Motor neuron (in vitro differentiated cells): ENCODE measurements around the gene BRI3. TPM values are rescaled to one million over a fixed set of nuclear protein-coding genes. Genes with fewer than 3 reads are reported as not detected.
A peak's percentile ranks its signal among the peaks of the same experiment; 100 is the strongest.

Experiments
- ATAC-seq, 8 experiments: fragments of 200-7000 bp; cut with Tn5 transposase; replicated peaks in 6 of 8; 2 replicates each; pipeline ENCODE4 v1.8.0; 2021; ENCODE audit warnings: mild to moderate bottlenecking in 8 of 8, moderate library complexity in 8 of 8
- H3K27ac ChIP-seq, 2 donors: fragments of 250-450 bp; sonication (Bioruptor Pico); 2 replicates each; pipeline ENCODE4 v1.9.0; 2021; ENCODE audit warnings: antibody characterized with exemption in 2 of 2, mild to moderate bottlenecking in 2 of 2, moderate library complexity in 1 of 2
- H3K4me1 ChIP-seq, 2 donors: fragments of 250-450 bp; sonication (Bioruptor Pico); replicated peaks in 1 of 2; 2 replicates each; pipeline ENCODE4 v1.6.1; 2021; ENCODE audit warnings: antibody characterized with exemption in 2 of 2, mild to moderate bottlenecking in 2 of 2, moderate library complexity in 1 of 2
- H3K4me3 ChIP-seq, 5 donors: fragments of 250-450 bp; sonication (Bioruptor Pico); 2 replicates each; pipeline ENCODE4 v1.9.0; 2021; ENCODE audit warnings: antibody characterized with exemption in 5 of 5, mild to moderate bottlenecking in 5 of 5, moderate library complexity in 4 of 5
- WGBS, 10 experiments: fragments of 450-650 bp; shearing (Covaris generic); methylation state at CpG; one replicate each; pipeline ENCODE4 v1.0.0; 2022; 5-methylcytosine and 5-hydroxymethylcytosine counted together
- in situ Hi-C, 9 experiments: fragments of 400-800 bp; cut with MboI; loops; one replicate each; pipeline ENCODE4 v1.15.0; 2021; ENCODE audit warnings: low sequenced_read_pairs in 9 of 9, low pct_unique_long_range_greater_than_20kb in 2 of 9; ENCODE audit not compliant: unreplicated experiment in 9 of 9
- total RNA-seq, 8 experiments: library from RNA; unstranded; fragments of 300-600 nt; gene quantifications; 2 replicates each; pipeline versions ENCODE4 v1.2.3 to v1.2.4, GENCODE V29; 2022

BRI3 gene
- total RNA-seq = 10 to 100 TPM; 48.7 to 99.2 (median 70.5) TPM

DNA sequence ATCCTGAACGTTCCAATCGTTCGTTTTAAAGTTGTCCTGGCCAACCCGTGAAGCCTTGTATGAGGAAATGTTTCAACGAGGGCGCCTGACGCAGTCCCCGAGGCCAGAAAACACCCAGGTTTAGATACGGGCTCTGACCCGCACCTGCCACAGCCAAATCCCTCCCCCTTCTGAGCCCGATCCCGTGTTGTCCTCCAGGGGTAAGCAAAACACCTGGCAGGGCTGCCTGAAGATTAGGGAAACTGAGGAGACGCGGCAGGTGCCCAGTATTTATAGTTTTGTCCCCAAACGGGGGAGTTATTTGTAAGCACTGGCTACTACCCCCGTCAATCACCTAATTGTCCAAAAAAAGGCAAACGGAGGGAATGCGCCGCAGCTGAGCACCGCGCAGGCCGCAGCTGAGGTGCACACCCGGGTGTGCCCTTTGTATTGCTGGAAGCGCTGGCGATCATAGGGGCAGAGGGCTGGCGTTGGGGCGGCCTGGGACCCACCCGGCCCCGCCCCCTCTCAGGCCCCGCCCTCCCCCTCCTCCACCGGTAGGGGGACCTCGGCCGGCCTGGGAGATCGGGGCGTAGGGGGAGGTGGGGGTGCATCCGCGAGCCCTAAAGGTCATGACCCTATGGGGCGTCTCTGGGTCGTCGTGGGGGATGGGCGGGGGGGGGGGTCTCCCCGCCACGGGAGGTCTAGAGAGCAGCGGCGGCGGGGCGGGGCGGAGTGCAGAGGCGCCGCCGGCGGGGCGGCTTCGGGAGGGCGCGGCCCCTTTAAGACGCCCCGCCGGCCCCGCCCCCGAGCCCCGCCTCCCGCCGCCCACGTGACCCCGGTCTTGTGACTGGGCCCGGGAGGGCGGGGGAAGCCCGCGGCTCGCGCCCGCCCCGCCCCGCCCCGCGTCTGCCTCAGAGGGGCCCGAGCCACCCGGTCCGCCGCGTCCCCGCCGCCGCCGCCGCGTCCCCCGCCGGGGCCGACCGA is at the start of gene BRI3:
Gene BRI3 (plus strand): TSS at position 896 of the 966 bp plus-strand sequence. CDS start 110 bp downstream, outside the sequence.
- H3K4me3 ChIP-seq = peak within 1 kb of the TSS; percentile 86 to 100 (median 95)
- in situ Hi-C loops = loop anchor here in 1 of 9 experiments (25.0 kb wide), 1 partner anchor 556 kb away; no protein-coding TSS in a partner anchor
- 0 to 22% (median 9%) methylated on average over 1 to 12 of the region's 92 CpGs; no CpG with 5 or more reads in 2 of the 10 experiments for WGBS, 10 experiments
- ATAC-seq = peak; percentile 37 to 83 (median 80)
- H3K4me1 ChIP-seq = peaks cover 34 to 35% of the 10 kb centered on the region in 2 donors
- peak within 1 kb of the TSS; percentile 83 to 87 for H3K27ac ChIP-seq

GRCh38 chr7:98232263-98232585 is 49.3 kb upstream of the BRI3 start:
- in situ Hi-C loops = no loop called here
- Histone ChIP-seq H3K4me3 (no peak overlapping the region), H3K27ac (no peak overlapping the region), H3K4me1 (no peaks in the 10 kb centered on the region)
- no peak for ATAC-seq
- WGBS, 10 experiments = 100% methylated on average over 2 of the region's 8 CpGs; no CpG with 5 or more reads in 9 of the 10 experiments

- H3K4me3 ChIP-seq = no peak overlapping the region
- in situ Hi-C loops = no loop called here
- no peaks in the 10 kb centered on the region for H3K4me1 ChIP-seq
- H3K27ac ChIP-seq = no peak overlapping the region
- 60 to 92% (median 82%) methylated on average over 1 to 7 of the region's 16 CpGs; no CpG with 5 or more reads in 4 of the 10 experiments for WGBS, 10 experiments
- peak in 1 of 8 experiments; percentile 4 for ATAC-seq
Measured at GRCh38 chr7:98232799-98233198, 48.7 kb upstream of the BRI3 start.

GRCh38 chr7:98233219-98234070 is 48.0 kb upstream of the BRI3 start:
- WGBS, 10 experiments = 86 to 100% (median 92%) methylated on average over 4 to 12 of the region's 32 CpGs; no CpG with 5 or more reads in 7 of the 10 experiments
- in situ Hi-C loops = no loop called here
- ATAC-seq = peak in 2 of 8 experiments; percentile 10 to 14

GRCh38 chr7:98234429-98235147 is 46.9 kb upstream of the BRI3 start:
- H3K4me3 ChIP-seq = no peak overlapping the region
- WGBS, 10 experiments = 28 to 100% (median 96%) methylated on average over 2 to 10 of the region's 10 CpGs
- no peak overlapping the region for H3K27ac ChIP-seq
- in situ Hi-C loops = no loop called here
- no peak for ATAC-seq
- H3K4me1 ChIP-seq = no peaks in the 10 kb centered on the region

More at GRCh38 chr7:98233219-98234070, 48.0 kb upstream of the BRI3 start:
- H3K4me1 ChIP-seq = no peaks in the 10 kb centered on the region
- H3K4me3 ChIP-seq = no peak overlapping the region
- no peak overlapping the region for H3K27ac ChIP-seq

- Histone ChIP-seq H3K4me1 (no peaks in the 10 kb centered on the region), H3K27ac (no peak overlapping the region), H3K4me3 (no peak overlapping the region)
- in situ Hi-C loops = no loop called here
- WGBS, 10 experiments = 60 to 100% (median 86%) methylated on average over 1 to 5 of the region's 11 CpGs; no CpG with 5 or more reads in 5 of the 10 experiments
- peak in 1 of 8 experiments; percentile 24 for ATAC-seq
Measured at GRCh38 chr7:98235901-98236300, 45.6 kb upstream of the BRI3 start.

GRCh38 chr7:98236355-98237185 is 44.9 kb upstream of the BRI3 start:
- ATAC-seq = no peak
- Histone ChIP-seq H3K4me3 (no peak overlapping the region), H3K4me1 (no peaks in the 10 kb centered on the region), H3K27ac (no peak overlapping the region)
- in situ Hi-C loops = no loop called here
- WGBS, 10 experiments = 87 to 100% (median 94%) methylated on average over 2 to 15 of the region's 25 CpGs; no CpG with 5 or more reads in 5 of the 10 experiments

GRCh38 chr7:98238076-98238475 is 43.4 kb upstream of the BRI3 start:
- in situ Hi-C loops = no loop called here
- no peak overlapping the region for H3K4me3 ChIP-seq
- no peak overlapping the region for H3K27ac ChIP-seq
- no peak for ATAC-seq
- WGBS, 10 experiments = 100% methylated on average over 1 to 2 of the region's 4 CpGs; no CpG with 5 or more reads in 8 of the 10 experiments
- H3K4me1 ChIP-seq = no peaks in the 10 kb centered on the region

DNA sequence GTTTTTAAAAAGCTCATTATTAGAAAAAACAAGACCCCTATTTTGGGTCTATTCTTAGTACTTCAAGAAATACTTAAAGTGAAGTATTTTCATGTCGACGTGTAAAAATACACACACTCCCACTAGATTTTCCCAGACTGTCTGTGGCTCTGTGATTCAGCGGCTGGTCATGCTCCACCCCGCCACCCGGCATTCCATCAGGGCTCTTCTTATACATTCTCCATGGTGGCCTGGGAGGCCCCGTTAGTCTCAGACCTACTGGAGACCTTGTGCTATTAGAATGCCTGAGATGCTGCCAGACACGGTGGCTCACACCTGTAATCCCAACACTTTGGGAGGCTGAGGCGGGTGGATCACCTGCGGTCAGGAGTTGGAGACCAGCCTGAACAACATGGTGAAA is 42.5 kb upstream of the BRI3 start:
- H3K4me1 ChIP-seq = no peaks in the 10 kb centered on the region
- no peak overlapping the region for H3K4me3 ChIP-seq
- no peak for ATAC-seq
- no peak overlapping the region for H3K27ac ChIP-seq
- 80 to 100% (median 98%) methylated on average over 1 to 8 of the region's 9 CpGs; no CpG with 5 or more reads in 2 of the 10 experiments for WGBS, 10 experiments
- in situ Hi-C loops = no loop called here

DNA sequence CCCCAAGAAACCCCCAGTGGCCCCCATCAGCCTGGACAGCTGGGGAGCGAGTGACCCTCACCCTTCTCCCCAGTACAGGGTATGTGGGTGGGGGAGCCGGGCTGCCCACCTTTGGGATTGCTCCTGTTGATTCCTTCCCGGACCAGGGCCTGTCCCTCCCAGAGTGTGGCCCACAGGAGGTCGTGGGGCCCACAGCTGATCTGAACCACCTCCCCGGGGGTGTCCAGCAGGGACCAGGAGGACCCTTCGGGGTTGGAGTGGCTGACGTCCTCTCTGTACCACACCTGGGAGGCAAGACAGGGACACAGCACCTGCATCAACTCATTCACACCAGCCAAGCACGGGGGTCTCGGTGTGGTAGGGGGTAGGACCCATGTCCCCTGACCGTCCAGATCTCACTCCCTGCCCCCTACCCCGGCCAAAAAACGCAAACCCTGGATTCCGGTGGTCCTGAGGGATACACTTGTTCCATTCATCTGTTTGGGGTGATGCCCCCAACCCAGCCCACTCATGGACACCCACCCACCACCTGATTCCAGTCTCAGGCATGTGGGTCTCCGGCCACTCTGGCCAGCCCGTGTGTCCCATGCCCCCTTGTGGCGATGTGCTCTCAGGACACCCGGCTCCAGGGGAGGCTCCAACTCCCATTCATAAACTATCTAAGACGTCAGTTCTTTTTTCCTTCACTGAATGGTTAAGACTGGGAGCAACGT is 40.4 kb upstream of the BRI3 start:
- H3K4me1 ChIP-seq = no peaks in the 10 kb centered on the region
- H3K4me3 ChIP-seq = no peak overlapping the region
- in situ Hi-C loops = no loop called here
- WGBS, 10 experiments = 0 to 100% (median 66%) methylated on average over 1 to 5 of the region's 19 CpGs; no CpG with 5 or more reads in 5 of the 10 experiments
- ATAC-seq = peak; percentile 56 to 87 (median 76)
- H3K27ac ChIP-seq = no peak overlapping the region

DNA sequence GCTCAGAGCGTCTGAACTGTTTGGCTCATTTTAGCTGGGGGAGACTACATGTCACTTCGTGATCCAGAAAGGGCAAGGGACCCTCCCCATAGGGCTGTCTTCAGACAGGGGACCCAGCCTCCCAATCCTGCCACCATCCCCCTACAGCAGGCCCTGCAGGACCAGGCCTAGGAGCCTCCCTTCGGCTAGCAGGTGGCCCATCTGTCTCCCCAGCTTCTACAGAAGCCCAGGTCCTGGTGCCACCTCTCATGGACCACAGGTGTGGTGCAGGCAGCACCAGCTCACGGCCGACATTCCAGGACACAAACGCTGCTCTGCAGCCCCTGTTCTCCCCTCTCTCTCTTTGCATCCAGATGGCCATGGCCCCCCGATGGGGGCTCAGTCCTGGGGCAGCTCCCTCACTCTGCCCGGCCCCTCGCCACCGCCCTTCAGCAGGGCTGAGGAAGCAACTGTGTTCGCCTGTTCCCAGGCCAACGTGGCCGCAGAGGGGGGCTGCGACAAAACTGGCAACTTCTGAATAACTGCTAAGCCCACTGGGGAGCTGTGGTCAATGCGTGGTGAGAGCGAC is 39.7 kb upstream of the BRI3 start:
- ATAC-seq = peak in 6 of 8 experiments; percentile 13 to 49 (median 19)
- no peak overlapping the region for H3K4me3 ChIP-seq
- no peaks in the 10 kb centered on the region for H3K4me1 ChIP-seq
- H3K27ac ChIP-seq = no peak overlapping the region
- whole genome bisulfite sequencing, 10 experiments = 17 to 100% (median 93%) methylated on average over 1 to 4 of the region's 16 CpGs; no CpG with 5 or more reads in 6 of the 10 experiments
- in situ Hi-C loops = no loop called here
